ENCODE data around the gene MIS12.

The MIS12 gene

GRCh38 chr17:5486206-5487124 lies at the start of gene MIS12:
Gene MIS12 (plus strand): TSS chr17:5486566. CDS start chr17:5488863, 2,297 bp downstream.
- H3K4me3 ChIP-seq = peak within 1 kb of the TSS; percentile 94
- peak; percentile 73; the same call in 1 of the 2 replicates for TF ChIP-seq POLR2AphosphoS5 (IDR thresholded peaks at IDR 0.05; ENCODE audit: borderline replicate concordance, low read depth, low read length)
- TF ChIP-seq EZH2 (IDR thresholded peaks at IDR 0.05) = no peak
- H3K9ac ChIP-seq (ENCODE audit: insufficient read length) = peak within 1 kb of the TSS; percentile 88
- peaks cover 10% of the 10 kb centered on the region; the same call in 1 of the 2 replicates for H3K9me3 ChIP-seq (ENCODE audit: low read depth, low read length)
- DNase-seq (ENCODE audit: low read depth, low spot score) = peak; percentile 83
- peaks cover 72% of the 10 kb centered on the region for H3K36me3 ChIP-seq (ENCODE audit: insufficient read depth, low read length)
- H3K27ac ChIP-seq = peak within 1 kb of the TSS; percentile 96

- H3K27ac ChIP-seq = peak overlapping the region; percentile 23; the same call in 1 of the 2 replicates
- H3K9ac ChIP-seq (ENCODE audit: insufficient read length) = peak overlapping the region; percentile 88
- H3K4me3 ChIP-seq = peak overlapping the region; percentile 80
- TF ChIP-seq EZH2 (IDR thresholded peaks at IDR 0.05) (no peak), FOXP2 (optimal IDR thresholded peaks at IDR 0.05; ENCODE audit: control extremely low read depth, extremely low read length, insufficient read depth) (no peak), POLR2AphosphoS5 (IDR thresholded peaks at IDR 0.05; ENCODE audit: borderline replicate concordance, low read depth, low read length) (no peak)
- H3K9me3 ChIP-seq (ENCODE audit: low read depth, low read length) = no peaks in the 10 kb centered on the region
- no peak for DNase-seq (ENCODE audit: low read depth, low spot score)
- H3K36me3 ChIP-seq (ENCODE audit: insufficient read depth, low read length) = peaks cover 61% of the 10 kb centered on the region
Observed at GRCh38 chr17:5437721-5438317, 48.5 kb upstream of the MIS12 start.

GRCh38 chr17:5438716-5439445 lies 47.5 kb upstream of the MIS12 start, which contains the start of gene C1QBP:
Gene C1QBP (minus strand): TSS chr17:5439155. CDS start chr17:5439073, 82 bp downstream.
- no peak for TF ChIP-seq EZH2 (IDR thresholded peaks at IDR 0.05)
- peak; percentile 75; the same call in 1 of the 2 replicates for TF ChIP-seq POLR2AphosphoS5 (IDR thresholded peaks at IDR 0.05; ENCODE audit: borderline replicate concordance, low read depth, low read length)
- Histone ChIP-seq H3K36me3 (ENCODE audit: insufficient read depth, low read length) (peaks cover 58% of the 10 kb centered on the region), H3K4me3 (peak within 1 kb of the TSS; percentile 80), H3K9me3 (ENCODE audit: low read depth, low read length) (no peaks in the 10 kb centered on the region), H3K9ac (ENCODE audit: insufficient read length) (peak within 1 kb of the TSS; percentile 91), H3K27ac (peak within 1 kb of the TSS; percentile 77)
- no peak for DNase-seq (ENCODE audit: low read depth, low spot score)

- Histone ChIP-seq H3K27ac (peak overlapping the region; percentile 77), H3K36me3 (ENCODE audit: insufficient read depth, low read length) (peaks cover 59% of the 10 kb centered on the region), H3K9me3 (ENCODE audit: low read depth, low read length) (no peaks in the 10 kb centered on the region), H3K9ac (ENCODE audit: insufficient read length) (peak overlapping the region; percentile 91), H3K4me3 (peak overlapping the region; percentile 80)
- DNase-seq (ENCODE audit: low read depth, low spot score) = no peak
- no peak for TF ChIP-seq POLR2AphosphoS5 (IDR thresholded peaks at IDR 0.05; ENCODE audit: borderline replicate concordance, low read depth, low read length)
- TF ChIP-seq EZH2 (IDR thresholded peaks at IDR 0.05) = no peak
Observed at GRCh38 chr17:5439446-5439764, 47.0 kb upstream of the MIS12 start.

- H3K27ac ChIP-seq = no peak overlapping the region
- no peak overlapping the region for H3K9ac ChIP-seq (ENCODE audit: insufficient read length)
- peaks cover 54% of the 10 kb centered on the region for H3K36me3 ChIP-seq (ENCODE audit: insufficient read depth, low read length)
- H3K9me3 ChIP-seq (ENCODE audit: low read depth, low read length) = no peaks in the 10 kb centered on the region
- H3K4me3 ChIP-seq = no peak overlapping the region
- DNase-seq (ENCODE audit: low read depth, low spot score) = no peak
- no peak for TF ChIP-seq FOXP2 (optimal IDR thresholded peaks at IDR 0.05; ENCODE audit: control extremely low read depth, extremely low read length, insufficient read depth)
Observed at GRCh38 chr17:5443728-5444127, 42.6 kb upstream of the MIS12 start.

GRCh38 chr17:5444209-5444608 lies 42.2 kb upstream of the MIS12 start:
- peaks cover 59% of the 10 kb centered on the region for H3K36me3 ChIP-seq (ENCODE audit: insufficient read depth, low read length)

GRCh38 chr17:5446786-5447185 lies 39.6 kb upstream of the MIS12 start:
- Histone ChIP-seq H3K36me3 (ENCODE audit: insufficient read depth, low read length) (peaks cover 78% of the 10 kb centered on the region), H3K27ac (no peak overlapping the region), H3K9me3 (ENCODE audit: low read depth, low read length) (no peaks in the 10 kb centered on the region), H3K4me3 (no peak overlapping the region), H3K9ac (ENCODE audit: insufficient read length) (no peak overlapping the region)
- no peak for TF ChIP-seq EZH2 (IDR thresholded peaks at IDR 0.05)
- TF ChIP-seq POLR2AphosphoS5 (IDR thresholded peaks at IDR 0.05; ENCODE audit: borderline replicate concordance, low read depth, low read length) = no peak
- no peak for TF ChIP-seq FOXP2 (optimal IDR thresholded peaks at IDR 0.05; ENCODE audit: control extremely low read depth, extremely low read length, insufficient read depth)
- no peak for DNase-seq (ENCODE audit: low read depth, low spot score)

More at GRCh38 chr17:5444209-5444608, 42.2 kb upstream of the MIS12 start:
- Histone ChIP-seq H3K9ac (ENCODE audit: insufficient read length) (no peak overlapping the region), H3K9me3 (ENCODE audit: low read depth, low read length) (no peaks in the 10 kb centered on the region), H3K4me3 (no peak overlapping the region), H3K27ac (no peak overlapping the region)
- DNase-seq (ENCODE audit: low read depth, low spot score) = no peak
- TF ChIP-seq EZH2 (IDR thresholded peaks at IDR 0.05) (no peak), POLR2AphosphoS5 (IDR thresholded peaks at IDR 0.05; ENCODE audit: borderline replicate concordance, low read depth, low read length) (no peak), FOXP2 (optimal IDR thresholded peaks at IDR 0.05; ENCODE audit: control extremely low read depth, extremely low read length, insufficient read depth) (no peak)

All from SK-N-MC (cell line).